K562 (cell line): ENCODE measurements around the gene MAD2L1BP. TPM values are rescaled to one million over a fixed set of nuclear protein-coding genes. Genes with fewer than 3 reads are reported as not detected.

ENCODE experiments used
- BMI1 ChIP-seq: fragments of 150-350 bp; IDR thresholded peaks from 2 replicates; pipeline ENCODE4 v1.6.1; 2014; ENCODE audit warnings: low read length
- CBFA2T3 ChIP-seq: fragments of 450-650 bp; IDR thresholded peaks from 2 replicates; pipeline ENCODE4 v1.6.1; 2017
- ERF ChIP-seq: fragments of 450-650 bp; formaldehyde crosslinking; IDR thresholded peaks from 2 replicates; pipeline ENCODE4 v1.4.0; 2020; ENCODE audit warnings: mild to moderate bottlenecking, mixed read lengths
- PHB2 ChIP-seq: fragments of 450-650 bp; IDR thresholded peaks from 2 replicates; pipeline ENCODE4 v1.6.1; 2017; ENCODE audit warnings: low read depth
- POLR2B ChIP-seq: fragments of 450-650 bp; IDR thresholded peaks from 2 replicates; pipeline ENCODE4 v1.6.1; 2018; ENCODE audit warnings: low read depth; ENCODE audit not compliant: partially characterized antibody
- PRMT5 ChIP-seq: sonication (generic); formaldehyde crosslinking; IDR thresholded peaks from 2 replicates; pipeline ENCODE4 v1.5.0; 2020; ENCODE audit warnings: missing genetic modification reagents
- SIN3A ChIP-seq, 2 experiments: fragments of 150-350 bp in 1 of 2; IDR thresholded peaks; 2 replicates each; pipeline ENCODE4 v1.6.1; 2011 to 2016; ENCODE audit warnings: borderline replicate concordance in 2 of 2, low read depth in 2 of 2, low read length in 2 of 2, mild to moderate bottlenecking in 2 of 2, moderate library complexity in 2 of 2; ENCODE audit not compliant: control insufficient read depth in 1 of 2
- SRSF9 ChIP-seq: fragments of 200-400 bp; formaldehyde crosslinking; IDR thresholded peaks from 2 replicates; pipeline ENCODE4 v1.6.1; 2017; ENCODE audit warnings: low read depth, low read length, borderline replicate concordance
- TAF7 ChIP-seq: fragments of 450-650 bp; IDR thresholded peaks from 2 replicates; pipeline ENCODE4 v1.6.1; 2016; ENCODE audit warnings: missing genetic modification characterization, missing compliant biosample characterization
- XRCC5 ChIP-seq: fragments of 200-400 bp; formaldehyde crosslinking; IDR thresholded peaks from 2 replicates; pipeline ENCODE4 v1.6.1; 2017; ENCODE audit warnings: low read depth, mild to moderate bottlenecking, low read length
- YBX1 ChIP-seq: fragments of 450-650 bp; IDR thresholded peaks from 2 replicates; pipeline ENCODE4 v1.7.1; 2016; ENCODE audit warnings: mild to moderate bottlenecking
- ZKSCAN1 ChIP-seq: fragments of 150-350 bp; IDR thresholded peaks from 2 replicates; pipeline ENCODE4 v1.6.1; 2016; ENCODE audit warnings: low read depth, low read length
- ZNF197 ChIP-seq: fragments of 200-800 bp; sonication (Bioruptor generic); IDR thresholded peaks from 2 replicates; pipeline ENCODE4 v1.6.1; 2016; ENCODE audit warnings: low read depth, missing genetic modification characterization, missing compliant biosample characterization
- ZNF561 ChIP-seq: fragments of 450-650 bp; formaldehyde crosslinking; conservative IDR thresholded peaks from 2 replicates; pipeline ENCODE4 v1.4.0; 2020; ENCODE audit warnings: mild to moderate bottlenecking, moderate library complexity
- polyA plus RNA-seq, 8 experiments: library from polyadenylated mRNA; depleted of rRNA in 4 of 8; stranded (reverse) in 5 of 8; unstranded in 3 of 8; fragments of >200 nt; fragmentation: Nextera tagmentation in 2 of 8; fragmentation: Illumina TruSeq in 1 of 8; extraction: Ambion mirVana in 2 of 8; extraction: Trizol in 1 of 8; gene quantifications; 2 replicates each; pipeline versions ENCODE4 v1.2.1 to v1.2.3, GENCODE V29; 2011 to 2014; ENCODE audit warnings: inconsistent platforms in 1 of 8, missing spikeins in 1 of 8
- total RNA-seq, 7 experiments: library from RNA; depleted of rRNA in 6 of 7; stranded (reverse); fragments of >200 nt in 6 of 7; fragmentation: Illumina TruSeq in 2 of 7; extraction: Trizol in 2 of 7; gene quantifications; 2 replicates each; pipeline versions ENCODE4 v1.2.1 to v1.2.3, GENCODE V29; 2011 to 2021; ENCODE audit warnings: low replicate concordance in 1 of 7
- TF ChIP-seq, protein P1 (sequence below): fragments of 450-650 bp; IDR thresholded peaks from 2 replicates; pipeline ENCODE4 v1.6.1; 2017; ENCODE audit warnings: mild to moderate bottlenecking, moderate library complexity
- TF ChIP-seq, protein P2 (sequence below): IDR thresholded peaks from 2 replicates; pipeline ENCODE4 v1.6.1; 2011; ENCODE audit warnings: borderline replicate concordance, low read depth, mild to moderate bottlenecking, moderate library complexity, low read length; ENCODE audit not compliant: insufficient read depth, poor library complexity, severe bottlenecking
- TF ChIP-seq, protein P3 (sequence below), 2 experiments: IDR thresholded peaks in 1 of 2; conservative IDR thresholded peaks in 1 of 2; 2 replicates each; pipeline ENCODE4 v1.6.1; 2016; ENCODE audit warnings: low read depth in 2 of 2, mild to moderate bottlenecking in 1 of 2, missing compliant biosample characterization in 1 of 2, missing genetic modification characterization in 1 of 2, moderate library complexity in 1 of 2
- TF ChIP-seq, protein P4 (sequence below): sonication (generic); formaldehyde crosslinking; IDR thresholded peaks from 2 replicates; pipeline ENCODE4 v1.8.0; 2022; ENCODE audit warnings: mild to moderate bottlenecking, low read depth, missing genetic modification reagents
- TF ChIP-seq, protein P5 (sequence below): fragments of 450-650 bp; formaldehyde crosslinking; IDR thresholded peaks from 2 replicates; pipeline ENCODE4 v1.4.0; 2020; ENCODE audit warnings: mild to moderate bottlenecking

The MAD2L1BP gene
- total and polyA plus RNA-seq, 9 of the 15 experiments (the other 6 are each of a cell fraction or from before 2014, with no cell fraction given), result 69.7 to 321 (median 111) TPM

DNA sequence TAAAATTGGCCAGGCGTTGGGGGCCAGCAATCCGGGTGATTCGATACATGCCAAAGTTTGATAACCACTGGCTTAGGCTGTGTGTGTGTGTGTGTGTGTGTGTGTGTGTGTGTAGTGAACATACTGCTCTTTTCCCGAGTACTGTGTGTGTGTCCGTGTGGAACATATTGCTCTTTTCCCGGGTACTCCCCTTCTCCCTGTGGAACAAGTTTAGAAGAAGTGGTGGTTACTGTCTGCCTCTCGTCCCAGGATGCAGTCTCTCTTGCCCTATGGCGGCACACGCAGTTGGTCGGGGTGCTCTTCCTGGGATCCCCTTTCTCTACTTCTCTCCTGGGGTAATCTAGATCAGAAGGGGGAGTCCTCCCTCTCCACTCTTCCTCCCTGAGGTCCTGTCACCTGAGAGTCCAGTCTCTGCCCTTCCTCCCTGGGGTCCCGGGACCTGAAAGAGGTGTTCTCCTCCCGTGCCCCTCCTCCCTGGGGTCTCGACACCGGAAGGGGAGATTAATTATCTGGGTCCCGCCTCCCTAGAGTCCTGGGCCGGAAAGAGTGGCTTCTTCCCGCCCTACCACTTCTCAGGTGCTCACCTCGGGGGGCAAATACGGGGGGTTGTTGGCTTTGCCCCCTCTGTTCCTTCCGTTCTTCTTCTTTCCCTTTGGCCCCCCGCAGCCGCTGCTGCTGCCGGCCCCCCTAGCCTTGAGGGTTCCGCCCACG, 7.1 kb upstream of the MAD2L1BP start (continued):
- TF ChIP-seq, protein P1, sequence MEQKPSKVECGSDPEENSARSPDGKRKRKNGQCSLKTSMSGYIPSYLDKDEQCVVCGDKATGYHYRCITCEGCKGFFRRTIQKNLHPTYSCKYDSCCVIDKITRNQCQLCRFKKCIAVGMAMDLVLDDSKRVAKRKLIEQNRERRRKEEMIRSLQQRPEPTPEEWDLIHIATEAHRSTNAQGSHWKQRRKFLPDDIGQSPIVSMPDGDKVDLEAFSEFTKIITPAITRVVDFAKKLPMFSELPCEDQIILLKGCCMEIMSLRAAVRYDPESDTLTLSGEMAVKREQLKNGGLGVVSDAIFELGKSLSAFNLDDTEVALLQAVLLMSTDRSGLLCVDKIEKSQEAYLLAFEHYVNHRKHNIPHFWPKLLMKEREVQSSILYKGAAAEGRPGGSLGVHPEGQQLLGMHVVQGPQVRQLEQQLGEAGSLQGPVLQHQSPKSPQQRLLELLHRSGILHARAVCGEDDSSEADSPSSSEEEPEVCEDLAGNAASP, result no peak
- TF ChIP-seq ZKSCAN1 (no peak; the same call in 1 of the 2 replicates), BMI1 (no peak), YBX1 (no peak), ERF (CRISPR knock-in tag) (peak; percentile 92), SRSF9 (no peak), ZNF197 (CRISPR knock-in tag) (0 out of 2 replicates have a peak, but pooled peaks have one; percentile 57), TAF7 (tag) (peak; percentile 85), POLR2B (peak; percentile 96), SIN3A (IDR thresholded peaks at IDR 0.05; ENCODE audit: borderline replicate concordance in 2 of 2, control insufficient read depth in 1 of 2, low read depth in 2 of 2, low read length in 2 of 2) (peak; percentile 55 to 61; a peak in 2 of 4 replicates), XRCC5 (no peak), CBFA2T3 (no peak), ZNF561 (peak; percentile 19; the same call in 1 of the 2 replicates), PHB2 (0 out of 2 replicates have a peak, but pooled peaks have one; percentile 23), PRMT5 (CRISPR knock-in tag) (0 out of 2 replicates have a peak, but pooled peaks have one; percentile 26)
- TF ChIP-seq, protein P2, sequence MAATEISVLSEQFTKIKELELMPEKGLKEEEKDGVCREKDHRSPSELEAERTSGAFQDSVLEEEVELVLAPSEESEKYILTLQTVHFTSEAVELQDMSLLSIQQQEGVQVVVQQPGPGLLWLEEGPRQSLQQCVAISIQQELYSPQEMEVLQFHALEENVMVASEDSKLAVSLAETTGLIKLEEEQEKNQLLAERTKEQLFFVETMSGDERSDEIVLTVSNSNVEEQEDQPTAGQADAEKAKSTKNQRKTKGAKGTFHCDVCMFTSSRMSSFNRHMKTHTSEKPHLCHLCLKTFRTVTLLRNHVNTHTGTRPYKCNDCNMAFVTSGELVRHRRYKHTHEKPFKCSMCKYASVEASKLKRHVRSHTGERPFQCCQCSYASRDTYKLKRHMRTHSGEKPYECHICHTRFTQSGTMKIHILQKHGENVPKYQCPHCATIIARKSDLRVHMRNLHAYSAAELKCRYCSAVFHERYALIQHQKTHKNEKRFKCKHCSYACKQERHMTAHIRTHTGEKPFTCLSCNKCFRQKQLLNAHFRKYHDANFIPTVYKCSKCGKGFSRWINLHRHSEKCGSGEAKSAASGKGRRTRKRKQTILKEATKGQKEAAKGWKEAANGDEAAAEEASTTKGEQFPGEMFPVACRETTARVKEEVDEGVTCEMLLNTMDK, result no peak
- TF ChIP-seq, protein P3, sequence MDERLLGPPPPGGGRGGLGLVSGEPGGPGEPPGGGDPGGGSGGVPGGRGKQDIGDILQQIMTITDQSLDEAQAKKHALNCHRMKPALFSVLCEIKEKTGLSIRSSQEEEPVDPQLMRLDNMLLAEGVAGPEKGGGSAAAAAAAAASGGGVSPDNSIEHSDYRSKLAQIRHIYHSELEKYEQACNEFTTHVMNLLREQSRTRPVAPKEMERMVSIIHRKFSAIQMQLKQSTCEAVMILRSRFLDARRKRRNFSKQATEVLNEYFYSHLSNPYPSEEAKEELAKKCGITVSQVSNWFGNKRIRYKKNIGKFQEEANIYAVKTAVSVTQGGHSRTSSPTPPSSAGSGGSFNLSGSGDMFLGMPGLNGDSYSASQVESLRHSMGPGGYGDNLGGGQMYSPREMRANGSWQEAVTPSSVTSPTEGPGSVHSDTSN (CRISPR knock-in tag; IDR thresholded peaks at IDR 0.05; ENCODE audit: low read depth), result no peak
- TF ChIP-seq, protein P3 (tag; conservative IDR thresholded peaks at IDR 0.05; ENCODE audit: low read depth), result peak; percentile 71
- TF ChIP-seq, protein P4, sequence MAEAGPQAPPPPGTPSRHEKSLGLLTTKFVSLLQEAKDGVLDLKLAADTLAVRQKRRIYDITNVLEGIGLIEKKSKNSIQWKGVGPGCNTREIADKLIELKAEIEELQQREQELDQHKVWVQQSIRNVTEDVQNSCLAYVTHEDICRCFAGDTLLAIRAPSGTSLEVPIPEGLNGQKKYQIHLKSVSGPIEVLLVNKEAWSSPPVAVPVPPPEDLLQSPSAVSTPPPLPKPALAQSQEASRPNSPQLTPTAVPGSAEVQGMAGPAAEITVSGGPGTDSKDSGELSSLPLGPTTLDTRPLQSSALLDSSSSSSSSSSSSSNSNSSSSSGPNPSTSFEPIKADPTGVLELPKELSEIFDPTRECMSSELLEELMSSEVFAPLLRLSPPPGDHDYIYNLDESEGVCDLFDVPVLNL (CRISPR knock-in tag), result no peak
- TF ChIP-seq, protein P5, sequence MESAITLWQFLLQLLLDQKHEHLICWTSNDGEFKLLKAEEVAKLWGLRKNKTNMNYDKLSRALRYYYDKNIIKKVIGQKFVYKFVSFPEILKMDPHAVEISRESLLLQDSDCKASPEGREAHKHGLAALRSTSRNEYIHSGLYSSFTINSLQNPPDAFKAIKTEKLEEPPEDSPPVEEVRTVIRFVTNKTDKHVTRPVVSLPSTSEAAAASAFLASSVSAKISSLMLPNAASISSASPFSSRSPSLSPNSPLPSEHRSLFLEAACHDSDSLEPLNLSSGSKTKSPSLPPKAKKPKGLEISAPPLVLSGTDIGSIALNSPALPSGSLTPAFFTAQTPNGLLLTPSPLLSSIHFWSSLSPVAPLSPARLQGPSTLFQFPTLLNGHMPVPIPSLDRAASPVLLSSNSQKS, result no peak
